Fibroblast of mammary gland (primary cell): Measurements from ENCODE around the gene SIRT3.

Experiments
- DNase-seq: peaks from one replicate; pipeline ENCODE4 v3.0.0-alpha.2; 2010; ENCODE audit warnings: low read depth
- H3K4me3 ChIP-seq: 2 replicates; pipeline ENCODE4 v1.5.1; 2011; ENCODE audit warnings: low read depth, mild to moderate bottlenecking, low read length, moderate library complexity; ENCODE audit not compliant: control insufficient read depth
- CTCF ChIP-seq: conservative IDR thresholded peaks from 2 replicates; pipeline ENCODE4 v1.5.1; 2011; ENCODE audit warnings: low read depth, low read length, inconsistent platforms; ENCODE audit not compliant: control insufficient read depth, insufficient read depth

SIRT3 gene

GRCh38 chr11:207208-207862 lies 28.8 kb downstream of the SIRT3 start, which contains the start of the genes BET1L and RIC8A:
Gene BET1L (minus strand): TSS chr11:207399. CDS start chr11:207321, 78 bp downstream.
Gene RIC8A (plus strand): TSS chr11:207708. CDS start chr11:208855, 1,147 bp downstream.
- H3K4me3 ChIP-seq, result peak within 1 kb of the TSS; percentile 95
- TF ChIP-seq CTCF, result no peak
- DNase-seq, result peak; percentile 99

GRCh38 chr11:206526-207207 lies 29.5 kb downstream of the SIRT3 start:
- H3K4me3 ChIP-seq, result peak overlapping the region; percentile 95
- TF ChIP-seq CTCF, result no peak
- peak; percentile 16 for DNase-seq

GRCh38 chr11:206002-206384 lies 30.1 kb downstream of the SIRT3 start:
- no peak for DNase-seq
- H3K4me3 ChIP-seq, result peak overlapping the region; percentile 95
- TF ChIP-seq CTCF, result no peak

GRCh38 chr11:205221-206001 lies 30.7 kb downstream of the SIRT3 start:
- no peak for DNase-seq
- no peak for TF ChIP-seq CTCF
- peak overlapping the region; percentile 95 for H3K4me3 ChIP-seq

- TF ChIP-seq CTCF, result no peak
- no peak overlapping the region for H3K4me3 ChIP-seq
- DNase-seq, result no peak
Measured at GRCh38 chr11:204587-205109, 31.5 kb downstream of the SIRT3 start.

- H3K4me3 ChIP-seq, result no peak overlapping the region
- TF ChIP-seq CTCF, result no peak
- no peak for DNase-seq
Measured at GRCh38 chr11:203945-204586, 32.1 kb downstream of the SIRT3 start.
